Mesenchymal stem cell (in vitro differentiated cells and primary cell): Measurements from ENCODE around the gene DGCR8.

ENCODE experiments used
- DNase-seq: peaks from one replicate; pipeline ENCODE4 v3.0.0-alpha.2; 2013
- H2AFZ ChIP-seq: one replicate; pipeline ENCODE4 v1.6.1; 2013; ENCODE audit warnings: low read depth, mild to moderate bottlenecking, control low read depth, inconsistent platforms, low read length, moderate library complexity
- H2AK5ac ChIP-seq: 2 replicates; pipeline ENCODE4 v1.6.1; 2013; ENCODE audit warnings: low read length, moderate library complexity, mild to moderate bottlenecking, inconsistent platforms; ENCODE audit not compliant: severe bottlenecking
- H2BK120ac ChIP-seq: one replicate; pipeline ENCODE4 v1.6.1; 2013; ENCODE audit warnings: low read depth, mild to moderate bottlenecking, inconsistent platforms, low read length, moderate library complexity
- H2BK12ac ChIP-seq, 2 experiments: one replicate each; pipeline ENCODE4 v1.6.1; 2013; ENCODE audit warnings: inconsistent platforms in 2 of 2, low read length in 2 of 2, mild to moderate bottlenecking in 2 of 2, moderate library complexity in 2 of 2, control low read depth in 1 of 2
- H2BK15ac ChIP-seq: one replicate; pipeline ENCODE4 v1.6.1; 2013; ENCODE audit warnings: mild to moderate bottlenecking, low read depth, inconsistent platforms; ENCODE audit not compliant: poor library complexity, severe bottlenecking
- H2BK5ac ChIP-seq: 2 replicates; pipeline ENCODE4 v1.6.1; 2013; ENCODE audit warnings: low read depth, mild to moderate bottlenecking, low read length, control low read depth, inconsistent platforms; ENCODE audit not compliant: poor library complexity, severe bottlenecking
- H3K14ac ChIP-seq, 2 experiments: one replicate each; pipeline ENCODE4 v1.6.1; 2013; ENCODE audit warnings: inconsistent platforms in 2 of 2, low read length in 2 of 2, control low read depth in 1 of 2, mild to moderate bottlenecking in 1 of 2, moderate library complexity in 1 of 2
- H3K18ac ChIP-seq, 2 experiments: one replicate each; pipeline ENCODE4 v1.6.1; 2013; ENCODE audit warnings: inconsistent platforms in 2 of 2, low read length in 2 of 2, control low read depth in 1 of 2, low read depth in 1 of 2, mild to moderate bottlenecking in 1 of 2
- H3K23ac ChIP-seq, 2 experiments: one replicate each; pipeline ENCODE4 v1.6.1; 2013; ENCODE audit warnings: inconsistent platforms in 2 of 2, low read length in 2 of 2, mild to moderate bottlenecking in 2 of 2, moderate library complexity in 2 of 2, control low read depth in 1 of 2
- H3K27ac ChIP-seq: 2 replicates; pipeline ENCODE4 v1.5.1; 2013; ENCODE audit warnings: mild to moderate bottlenecking, moderate library complexity, low read length, control low read depth, inconsistent platforms; ENCODE audit not compliant: poor library complexity, severe bottlenecking
- H3K27me3 ChIP-seq, 2 experiments: 2 replicates each; pipeline versions ENCODE4 v1.6.1 to v1.7.0; 2013; ENCODE audit warnings: low read length in 2 of 2, mild to moderate bottlenecking in 2 of 2, moderate library complexity in 2 of 2, control low read depth in 1 of 2, inconsistent platforms in 1 of 2; ENCODE audit not compliant: control insufficient read depth in 1 of 2, insufficient read depth in 1 of 2
- H3K36me3 ChIP-seq, 2 experiments: 2 replicates each; pipeline versions ENCODE4 v1.6.1 to v1.7.0; 2013; ENCODE audit warnings: low read length in 2 of 2, control low read depth in 1 of 2, inconsistent platforms in 1 of 2, low read depth in 1 of 2, mild to moderate bottlenecking in 1 of 2; ENCODE audit not compliant: insufficient read depth in 2 of 2, control insufficient read depth in 1 of 2
- H3K4ac ChIP-seq, 2 experiments: one replicate each; pipeline ENCODE4 v1.6.1; 2013; ENCODE audit warnings: inconsistent platforms in 2 of 2, low read length in 2 of 2, mild to moderate bottlenecking in 2 of 2, moderate library complexity in 2 of 2, control low read depth in 1 of 2, low read depth in 1 of 2
- H3K4me1 ChIP-seq: 2 replicates; pipeline ENCODE4 v1.6.1; 2013; ENCODE audit warnings: low read depth, low read length, control low read depth; ENCODE audit not compliant: control insufficient read depth, insufficient read depth
- H3K4me2 ChIP-seq: 2 replicates; pipeline ENCODE4 v1.6.1; 2013; ENCODE audit warnings: low read length, mild to moderate bottlenecking, inconsistent platforms; ENCODE audit not compliant: poor library complexity, severe bottlenecking
- H3K4me3 ChIP-seq, 2 experiments: 2 replicates each; pipeline versions ENCODE4 v1.5.1 to v1.7.0; 2013; ENCODE audit warnings: low read length in 2 of 2, mild to moderate bottlenecking in 2 of 2, control low read depth in 1 of 2, low read depth in 1 of 2; ENCODE audit not compliant: insufficient read depth in 1 of 2
- H3K79me1 ChIP-seq: replicated peaks from 2 replicates; pipeline ENCODE4 v1.6.1; 2013; ENCODE audit warnings: mild to moderate bottlenecking, control low read depth, low read length, inconsistent platforms; ENCODE audit not compliant: poor library complexity, severe bottlenecking
- H3K9ac ChIP-seq: 2 replicates; pipeline ENCODE4 v1.7.0; 2013; ENCODE audit warnings: mild to moderate bottlenecking, low read length, moderate library complexity
- H3K9me3 ChIP-seq: 2 replicates; pipeline ENCODE4 v1.7.0; 2013; ENCODE audit warnings: mild to moderate bottlenecking, low read length; ENCODE audit not compliant: control insufficient read depth
- H4K8ac ChIP-seq: one replicate; pipeline ENCODE4 v1.6.1; 2013; ENCODE audit warnings: inconsistent platforms, mild to moderate bottlenecking, low read length, moderate library complexity
- H4K91ac ChIP-seq: one replicate; pipeline ENCODE4 v1.6.1; 2013; ENCODE audit warnings: mild to moderate bottlenecking, low read length, inconsistent platforms
- WGBS: methylation state at CpG from one replicate; pipeline ENCODE4 v1.1.7; 2013; ENCODE audit warnings: mixed read lengths; 5-methylcytosine and 5-hydroxymethylcytosine counted together

The DGCR8 gene

DNA sequence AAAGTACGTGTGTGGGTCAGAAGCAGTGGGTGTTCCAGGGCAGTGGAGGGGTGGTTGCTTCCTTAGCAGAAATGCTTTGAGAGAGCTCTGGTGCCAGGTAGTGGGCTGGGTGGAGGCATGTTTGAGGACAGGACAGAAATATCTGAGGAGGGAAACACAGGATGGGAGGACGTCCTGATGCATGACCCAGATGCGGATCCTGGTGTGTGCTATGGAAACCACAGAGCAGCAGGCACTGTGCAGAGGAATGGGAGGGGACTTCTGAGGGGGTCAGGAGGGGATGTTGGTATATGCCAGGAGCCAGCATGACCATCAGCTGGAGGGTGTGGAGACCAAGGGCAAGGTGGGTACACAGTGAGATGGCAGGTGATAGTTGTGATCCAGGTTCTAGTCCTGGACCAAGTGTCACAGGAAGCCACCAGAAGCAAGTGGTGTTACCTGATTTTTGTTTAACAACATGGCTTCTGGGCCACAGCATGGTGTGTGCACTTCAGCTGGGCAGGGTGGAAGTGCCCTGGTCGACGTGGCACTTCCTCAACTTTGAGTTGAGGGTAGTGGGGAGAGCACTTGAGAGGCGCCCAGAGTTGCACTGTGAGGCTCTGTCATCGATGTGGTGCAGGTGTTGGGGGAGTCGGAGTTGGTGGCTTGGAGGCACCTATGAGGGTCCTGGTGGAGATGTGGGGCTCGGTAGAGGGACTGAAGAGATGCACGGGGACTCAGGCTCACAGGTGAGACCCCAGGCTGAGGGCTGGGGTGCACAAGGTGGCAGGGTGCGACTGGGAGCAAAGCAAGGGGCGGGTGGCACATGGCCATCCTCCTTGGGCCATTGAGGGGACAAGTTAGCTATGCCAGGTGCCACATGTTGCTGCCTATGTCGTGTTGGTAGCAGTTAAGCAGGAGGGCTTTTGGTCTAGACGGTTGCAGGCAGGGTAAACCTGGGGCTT is 7.5 kb downstream of the DGCR8 start:
- H3K36me3 ChIP-seq = peaks cover 74 to 77% of the 10 kb centered on the region in 2 experiments
- no peaks in the 10 kb centered on the region for H3K9me3 ChIP-seq
- no peaks in the 10 kb centered on the region for H3K27me3 ChIP-seq
- H3K4me1 ChIP-seq = peaks cover 21% of the 10 kb centered on the region
- H3K18ac ChIP-seq = no peak overlapping the region
- H4K8ac ChIP-seq = no peak overlapping the region
- H4K91ac ChIP-seq = no peak overlapping the region
- H3K79me1 ChIP-seq = peaks cover 43% of the 10 kb centered on the region
- H2BK120ac ChIP-seq = no peak overlapping the region
- WGBS = 96% methylated on average over 14 of the region's 14 CpGs
- H3K23ac ChIP-seq = no peak overlapping the region
- H2AK5ac ChIP-seq = no peak overlapping the region
- H2BK5ac ChIP-seq = no peak overlapping the region
- H3K4me2 ChIP-seq = no peak overlapping the region
- H3K4ac ChIP-seq = no peak overlapping the region
- H2BK15ac ChIP-seq = no peak overlapping the region
- H2AFZ ChIP-seq = no peak overlapping the region
- no peak for DNase-seq
- no peak overlapping the region for H3K14ac ChIP-seq
- H3K27ac ChIP-seq = no peak overlapping the region
- no peak overlapping the region for H3K4me3 ChIP-seq
- H3K9ac ChIP-seq = no peak overlapping the region
- H2BK12ac ChIP-seq = no peak overlapping the region

GRCh38 chr22:20088263-20088648 is 8.2 kb downstream of the DGCR8 start:
- Histone ChIP-seq H3K9ac (no peak overlapping the region), H2BK5ac (no peak overlapping the region), H2AK5ac (no peak overlapping the region), H4K91ac (no peak overlapping the region), H2BK12ac (no peak overlapping the region), H3K27me3 (no peaks in the 10 kb centered on the region), H2BK120ac (no peak overlapping the region), H3K14ac (no peak overlapping the region), H2BK15ac (no peak overlapping the region), H3K23ac (no peak overlapping the region), H2AFZ (no peak overlapping the region), H3K18ac (no peak overlapping the region), H3K4me2 (no peak overlapping the region), H3K27ac (no peak overlapping the region), H3K79me1 (peaks cover 46% of the 10 kb centered on the region), H3K4me3 (no peak overlapping the region), H4K8ac (no peak overlapping the region), H3K36me3 (peaks cover 75 to 76% of the 10 kb centered on the region in 2 experiments), H3K4ac (no peak overlapping the region), H3K4me1 (peaks cover 15% of the 10 kb centered on the region), H3K9me3 (no peaks in the 10 kb centered on the region)
- DNase-seq = no peak
- over 99% methylated on average over 8 of the region's 8 CpGs for WGBS

GRCh38 chr22:20089226-20089976 is 9.4 kb downstream of the DGCR8 start:
- Histone ChIP-seq H2BK120ac (no peak overlapping the region), H3K79me1 (peaks cover 57% of the 10 kb centered on the region), H2AFZ (no peak overlapping the region), H3K4me1 (peaks cover 12% of the 10 kb centered on the region), H3K4me3 (no peak overlapping the region), H3K9ac (no peak overlapping the region), H3K14ac (no peak overlapping the region), H2BK12ac (no peak overlapping the region), H3K4ac (no peak overlapping the region), H3K27ac (no peak overlapping the region), H2BK15ac (no peak overlapping the region), H4K8ac (no peak overlapping the region), H3K27me3 (no peaks in the 10 kb centered on the region), H2BK5ac (no peak overlapping the region), H4K91ac (no peak overlapping the region), H3K4me2 (no peak overlapping the region), H3K23ac (no peak overlapping the region), H3K9me3 (no peaks in the 10 kb centered on the region), H3K36me3 (peaks cover 85 to 86% of the 10 kb centered on the region in 2 experiments), H3K18ac (no peak overlapping the region), H2AK5ac (no peak overlapping the region)
- no peak for DNase-seq
- WGBS = 99% methylated on average over 16 of the region's 17 CpGs
